Stomach (tissue), 4 donors: Measurements from ENCODE around the gene TIGD7.

ENCODE experiments used
- EP300 ChIP-seq: sonication (generic); formaldehyde crosslinking; IDR thresholded peaks from one replicate; pipeline ENCODE4 v1.6.1; 2017; ENCODE audit warnings: antibody characterized with exemption
- POLR2A ChIP-seq, 4 donors: fragments of 450-650 bp; IDR thresholded peaks; one replicate each; pipeline ENCODE4 v1.6.1; 2016; ENCODE audit warnings: antibody characterized with exemption in 4 of 4, control low read depth in 2 of 4, mild to moderate bottlenecking in 1 of 4, moderate library complexity in 1 of 4
- POLR2AphosphoS5 ChIP-seq, 3 donors: sonication (generic); formaldehyde crosslinking; IDR thresholded peaks; one replicate each; pipeline ENCODE4 v1.6.1; 2016; ENCODE audit warnings: antibody characterized with exemption in 3 of 3
- TF ChIP-seq, protein P1 (sequence below), 7 experiments: fragments of 450-650 bp in 4 of 7; fragments of 200-600 bp in 3 of 7; sonication (generic) in 3 of 7; IDR thresholded peaks; one replicate each; pipeline ENCODE4 v1.5.1; 2016 to 2019; ENCODE audit warnings: antibody characterized with exemption in 7 of 7, control low read depth in 2 of 7, mild to moderate bottlenecking in 1 of 7

DNA sequence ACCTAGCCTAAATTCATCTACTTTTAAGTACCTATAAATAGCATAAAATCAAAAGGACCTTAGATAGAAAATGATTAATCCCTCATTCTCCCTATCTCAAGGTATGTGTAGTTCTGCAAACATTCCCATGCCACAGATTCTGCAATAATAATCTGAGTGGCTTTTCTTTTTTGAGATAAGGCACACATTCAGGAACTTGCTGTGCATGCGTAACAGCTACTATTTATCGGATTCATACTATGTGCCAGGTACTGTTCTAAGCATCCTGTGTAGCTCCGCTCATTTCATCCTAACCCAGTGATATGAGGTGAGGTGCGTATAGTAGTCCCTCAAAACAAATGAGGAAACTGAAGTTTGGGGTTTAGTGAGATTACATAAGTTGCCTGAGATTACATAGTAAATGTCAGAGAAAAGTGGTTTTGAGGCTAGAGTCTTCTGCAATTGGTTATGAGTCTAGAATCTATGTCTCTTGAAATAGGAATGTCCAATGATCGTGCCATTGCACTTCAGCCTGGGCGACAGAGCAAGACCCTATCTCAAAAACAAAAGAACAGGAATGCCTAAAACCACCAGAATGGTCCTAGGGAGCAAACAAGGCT lies 23.9 kb downstream of the TIGD7 start:
- TF ChIP-seq, protein P1, sequence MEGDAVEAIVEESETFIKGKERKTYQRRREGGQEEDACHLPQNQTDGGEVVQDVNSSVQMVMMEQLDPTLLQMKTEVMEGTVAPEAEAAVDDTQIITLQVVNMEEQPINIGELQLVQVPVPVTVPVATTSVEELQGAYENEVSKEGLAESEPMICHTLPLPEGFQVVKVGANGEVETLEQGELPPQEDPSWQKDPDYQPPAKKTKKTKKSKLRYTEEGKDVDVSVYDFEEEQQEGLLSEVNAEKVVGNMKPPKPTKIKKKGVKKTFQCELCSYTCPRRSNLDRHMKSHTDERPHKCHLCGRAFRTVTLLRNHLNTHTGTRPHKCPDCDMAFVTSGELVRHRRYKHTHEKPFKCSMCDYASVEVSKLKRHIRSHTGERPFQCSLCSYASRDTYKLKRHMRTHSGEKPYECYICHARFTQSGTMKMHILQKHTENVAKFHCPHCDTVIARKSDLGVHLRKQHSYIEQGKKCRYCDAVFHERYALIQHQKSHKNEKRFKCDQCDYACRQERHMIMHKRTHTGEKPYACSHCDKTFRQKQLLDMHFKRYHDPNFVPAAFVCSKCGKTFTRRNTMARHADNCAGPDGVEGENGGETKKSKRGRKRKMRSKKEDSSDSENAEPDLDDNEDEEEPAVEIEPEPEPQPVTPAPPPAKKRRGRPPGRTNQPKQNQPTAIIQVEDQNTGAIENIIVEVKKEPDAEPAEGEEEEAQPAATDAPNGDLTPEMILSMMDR (IDR thresholded peaks at IDR 0.05) = no peak
- TF ChIP-seq POLR2A (IDR thresholded peaks at IDR 0.05) = no peak
- peak in 2 of 3 donors; percentile 65 to 73 for TF ChIP-seq POLR2AphosphoS5 (IDR thresholded peaks at IDR 0.05)
- TF ChIP-seq EP300 = no peak
